ENCODE measurements around the gene HBA1. TPM values are rescaled to one million over a fixed set of nuclear protein-coding genes. Genes with fewer than 3 reads are reported as not detected.

HBA1 gene
- total and polyA plus RNA-seq, 9 of the 15 experiments (the other 6 are each of a cell fraction or from before 2014, with no cell fraction given), result 128 to 2,388 (median 380) TPM

DNA sequence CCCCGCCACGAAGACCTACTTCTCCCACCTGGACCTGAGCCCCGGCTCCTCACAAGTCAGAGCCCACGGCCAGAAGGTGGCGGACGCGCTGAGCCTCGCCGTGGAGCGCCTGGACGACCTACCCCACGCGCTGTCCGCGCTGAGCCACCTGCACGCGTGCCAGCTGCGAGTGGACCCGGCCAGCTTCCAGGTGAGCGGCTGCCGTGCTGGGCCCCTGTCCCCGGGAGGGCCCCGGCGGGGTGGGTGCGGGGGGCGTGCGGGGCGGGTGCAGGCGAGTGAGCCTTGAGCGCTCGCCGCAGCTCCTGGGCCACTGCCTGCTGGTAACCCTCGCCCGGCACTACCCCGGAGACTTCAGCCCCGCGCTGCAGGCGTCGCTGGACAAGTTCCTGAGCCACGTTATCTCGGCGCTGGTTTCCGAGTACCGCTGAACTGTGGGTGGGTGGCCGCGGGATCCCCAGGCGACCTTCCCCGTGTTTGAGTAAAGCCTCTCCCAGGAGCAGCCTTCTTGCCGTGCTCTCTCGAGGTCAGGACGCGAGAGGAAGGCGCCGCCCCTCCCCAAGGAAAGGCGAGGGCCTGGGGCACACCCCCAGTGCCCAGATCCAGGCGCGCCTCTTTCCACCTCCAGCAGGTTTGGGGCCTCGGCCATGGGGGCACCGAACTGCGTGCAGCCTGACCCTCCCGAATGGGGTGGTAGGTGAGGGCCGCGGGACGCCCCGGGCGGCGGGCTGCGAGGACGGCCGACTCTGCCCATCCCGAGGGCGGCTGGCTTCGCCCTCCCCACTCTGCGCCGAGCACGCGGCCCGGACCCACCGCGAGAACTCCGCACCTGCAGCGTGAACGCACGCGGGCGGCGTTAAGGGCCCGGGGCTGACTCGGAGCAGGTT, 4.4 kb downstream of the HBA1 start (continued):
- TF ChIP-seq, protein P1, sequence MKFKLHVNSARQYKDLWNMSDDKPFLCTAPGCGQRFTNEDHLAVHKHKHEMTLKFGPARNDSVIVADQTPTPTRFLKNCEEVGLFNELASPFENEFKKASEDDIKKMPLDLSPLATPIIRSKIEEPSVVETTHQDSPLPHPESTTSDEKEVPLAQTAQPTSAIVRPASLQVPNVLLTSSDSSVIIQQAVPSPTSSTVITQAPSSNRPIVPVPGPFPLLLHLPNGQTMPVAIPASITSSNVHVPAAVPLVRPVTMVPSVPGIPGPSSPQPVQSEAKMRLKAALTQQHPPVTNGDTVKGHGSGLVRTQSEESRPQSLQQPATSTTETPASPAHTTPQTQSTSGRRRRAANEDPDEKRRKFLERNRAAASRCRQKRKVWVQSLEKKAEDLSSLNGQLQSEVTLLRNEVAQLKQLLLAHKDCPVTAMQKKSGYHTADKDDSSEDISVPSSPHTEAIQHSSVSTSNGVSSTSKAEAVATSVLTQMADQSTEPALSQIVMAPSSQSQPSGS (CRISPR knock-in tag; IDR thresholded peaks at IDR 0.05), result peak; percentile 93
- TF ChIP-seq HDAC8 (tag; IDR thresholded peaks at IDR 0.05), result 0 out of 2 replicates have a peak, but pooled peaks have one; percentile 11
- TF ChIP-seq ZNF766 (CRISPR knock-in tag; conservative IDR thresholded peaks at IDR 0.05), result 0 out of 2 replicates have a peak, but pooled peaks have one; percentile 15
- TF ChIP-seq, protein P2, sequence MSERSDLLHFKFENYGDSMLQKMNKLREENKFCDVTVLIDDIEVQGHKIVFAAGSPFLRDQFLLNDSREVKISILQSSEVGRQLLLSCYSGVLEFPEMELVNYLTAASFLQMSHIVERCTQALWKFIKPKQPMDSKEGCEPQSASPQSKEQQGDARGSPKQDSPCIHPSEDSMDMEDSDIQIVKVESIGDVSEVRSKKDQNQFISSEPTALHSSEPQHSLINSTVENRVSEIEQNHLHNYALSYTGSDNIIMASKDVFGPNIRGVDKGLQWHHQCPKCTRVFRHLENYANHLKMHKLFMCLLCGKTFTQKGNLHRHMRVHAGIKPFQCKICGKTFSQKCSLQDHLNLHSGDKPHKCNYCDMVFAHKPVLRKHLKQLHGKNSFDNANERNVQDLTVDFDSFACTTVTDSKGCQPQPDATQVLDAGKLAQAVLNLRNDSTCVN (CRISPR knock-in tag; IDR thresholded peaks at IDR 0.05), result no peak
- TF ChIP-seq SIN3A (IDR thresholded peaks at IDR 0.05; ENCODE audit: borderline replicate concordance in 2 of 2, control insufficient read depth in 1 of 2, low read depth in 2 of 2, low read length in 2 of 2), result peak; percentile 5 to 45; a peak in 2 of 4 replicates
- peak; percentile 39; the same call in 1 of the 2 replicates for TF ChIP-seq PTBP1 (IDR thresholded peaks at IDR 0.05; ENCODE audit: low read depth, low read length)
- peak; percentile 97; the same call in 1 of the 2 replicates for TF ChIP-seq ZNF124 (CRISPR knock-in tag; IDR thresholded peaks at IDR 0.05)
- TF ChIP-seq, protein P3, sequence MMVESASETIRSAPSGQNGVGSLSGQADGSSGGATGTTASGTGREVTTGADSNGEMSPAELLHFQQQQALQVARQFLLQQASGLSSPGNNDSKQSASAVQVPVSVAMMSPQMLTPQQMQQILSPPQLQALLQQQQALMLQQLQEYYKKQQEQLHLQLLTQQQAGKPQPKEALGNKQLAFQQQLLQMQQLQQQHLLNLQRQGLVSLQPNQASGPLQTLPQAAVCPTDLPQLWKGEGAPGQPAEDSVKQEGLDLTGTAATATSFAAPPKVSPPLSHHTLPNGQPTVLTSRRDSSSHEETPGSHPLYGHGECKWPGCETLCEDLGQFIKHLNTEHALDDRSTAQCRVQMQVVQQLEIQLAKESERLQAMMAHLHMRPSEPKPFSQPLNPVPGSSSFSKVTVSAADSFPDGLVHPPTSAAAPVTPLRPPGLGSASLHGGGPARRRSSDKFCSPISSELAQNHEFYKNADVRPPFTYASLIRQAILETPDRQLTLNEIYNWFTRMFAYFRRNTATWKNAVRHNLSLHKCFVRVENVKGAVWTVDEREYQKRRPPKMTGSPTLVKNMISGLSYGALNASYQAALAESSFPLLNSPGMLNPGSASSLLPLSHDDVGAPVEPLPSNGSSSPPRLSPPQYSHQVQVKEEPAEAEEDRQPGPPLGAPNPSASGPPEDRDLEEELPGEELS (CRISPR knock-in tag; IDR thresholded peaks at IDR 0.05; ENCODE audit: borderline replicate concordance), result peak; percentile 100
- no peak for TF ChIP-seq POLR2AphosphoS5 (IDR thresholded peaks at IDR 0.05; ENCODE audit: control insufficient read depth, insufficient read depth, low read depth, low read length)
- TF ChIP-seq, protein P4, sequence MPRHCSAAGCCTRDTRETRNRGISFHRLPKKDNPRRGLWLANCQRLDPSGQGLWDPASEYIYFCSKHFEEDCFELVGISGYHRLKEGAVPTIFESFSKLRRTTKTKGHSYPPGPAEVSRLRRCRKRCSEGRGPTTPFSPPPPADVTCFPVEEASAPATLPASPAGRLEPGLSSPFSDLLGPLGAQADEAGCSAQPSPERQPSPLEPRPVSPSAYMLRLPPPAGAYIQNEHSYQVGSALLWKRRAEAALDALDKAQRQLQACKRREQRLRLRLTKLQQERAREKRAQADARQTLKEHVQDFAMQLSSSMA (CRISPR knock-in tag; IDR thresholded peaks at IDR 0.05), result 0 out of 2 replicates have a peak, but pooled peaks have one; percentile 7
- 0 out of 2 replicates have a peak, but pooled peaks have one; percentile 9 for TF ChIP-seq KLF6 (CRISPR knock-in tag; IDR thresholded peaks at IDR 0.05; ENCODE audit: borderline replicate concordance)
- no peak for TF ChIP-seq ZC3H8 (IDR thresholded peaks at IDR 0.05)
- peak; percentile 93 for TF ChIP-seq POLR2G (IDR thresholded peaks at IDR 0.05; ENCODE audit: low read depth, low read length)
- peak; percentile 44; the same call in 1 of the 2 replicates for TF ChIP-seq NBN (IDR thresholded peaks at IDR 0.05; ENCODE audit: low read depth)
- TF ChIP-seq FOXA3 (CRISPR knock-in tag; conservative IDR thresholded peaks at IDR 0.05 in 1 of 2, IDR thresholded peaks at IDR 0.05 in 1 of 2), result peak in 1 of 2 experiments; percentile 93; a peak in 1 of 4 replicates
- no peak for TF ChIP-seq CREB1 (IDR thresholded peaks at IDR 0.05)
- TF ChIP-seq CREB1 (CRISPR knock-in tag; IDR thresholded peaks at IDR 0.05), result peak; percentile 93
